Measurements from ENCODE around the gene RFTN2.
A peak's percentile ranks its signal among the peaks of the same experiment; 100 is the strongest.
"Not testable (repeated sequence)": the region's sequence is repeated elsewhere in the genome, so short reads cannot be mapped to it uniquely, and the experiment has no call there.

The RFTN2 gene

DNA sequence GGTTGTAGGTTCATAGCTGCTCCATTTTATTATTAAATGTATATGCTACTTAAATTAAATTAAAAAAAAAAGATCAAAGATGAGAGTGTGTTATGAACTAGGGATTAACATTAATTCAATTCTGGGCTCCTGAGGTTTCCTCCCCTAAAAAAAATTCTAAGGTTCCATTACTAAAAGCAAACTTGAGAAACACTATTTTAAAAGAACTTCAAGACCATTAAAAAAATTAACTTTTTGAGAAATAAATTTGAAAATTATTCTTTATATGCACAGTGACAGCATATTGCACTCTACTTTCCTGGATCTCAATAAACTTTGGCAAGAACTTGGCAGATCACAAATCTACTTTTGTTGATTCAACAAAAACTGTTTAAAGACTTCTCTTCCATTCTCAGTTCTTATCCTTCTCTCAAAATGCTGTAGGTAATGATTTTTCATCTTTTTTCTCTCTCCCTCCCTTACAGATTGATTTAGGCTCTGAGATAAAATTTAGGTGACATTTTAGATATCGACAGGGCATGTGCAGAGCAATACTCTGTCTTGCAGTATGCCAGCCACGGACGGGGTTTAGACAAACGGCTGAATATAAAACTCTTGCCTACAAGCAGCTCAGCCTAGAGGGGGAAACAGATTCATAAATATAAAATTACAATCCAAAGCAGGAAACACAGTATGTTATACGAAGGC is 29.2 kb upstream of the RFTN2 start:
- DNase-seq (ENCODE audit: low spot score in 2 of 2) = no peak
- Histone ChIP-seq H3K4me1 (peaks cover 9% of the 10 kb centered on the region), H3K27me3 (ENCODE audit: low read depth) (no peaks in the 10 kb centered on the region), H3K36me3 (replicated peaks) (peaks cover 6% of the 10 kb centered on the region), H3K9me3 (no peaks in the 10 kb centered on the region), H3K4me3 (peak overlapping the region; percentile 81)
- in situ Hi-C loops (cut with MboI; ENCODE audit: low sequenced_read_pairs) = loop anchor here (10.0 kb wide), 2 partner anchors 190 to 270 kb away; partner anchors contain the start of genes MOB4 and SF3B1

DNA sequence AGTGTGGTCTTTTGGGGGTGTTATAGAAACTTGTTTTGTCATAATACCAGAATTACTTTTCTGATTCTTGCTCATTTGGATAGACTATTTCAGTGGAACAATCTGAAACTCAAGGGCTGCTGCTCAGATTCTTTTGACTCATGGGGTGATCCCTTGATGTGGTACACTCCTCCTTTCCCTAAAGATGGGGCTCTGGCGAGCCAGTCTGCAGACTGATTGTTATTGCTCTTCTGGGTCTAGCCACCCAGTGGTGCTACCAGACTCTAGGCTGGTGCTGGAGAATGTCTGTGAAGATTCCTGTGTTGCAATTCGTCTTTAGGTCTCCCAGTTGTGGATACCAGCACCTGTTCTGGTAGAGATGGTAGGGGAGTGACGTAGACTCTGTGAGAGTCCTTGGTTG is 25.6 kb upstream of the RFTN2 start:
- Histone ChIP-seq H3K9me3 (no peaks in the 10 kb centered on the region), H3K4me3 (no peak overlapping the region), H3K36me3 (replicated peaks) (no peaks in the 10 kb centered on the region), H3K4me1 (peaks cover 4% of the 10 kb centered on the region), H3K27me3 (ENCODE audit: low read depth) (no peaks in the 10 kb centered on the region)
- DNase-seq (ENCODE audit: low spot score in 2 of 2) = no peak
- in situ Hi-C loops (cut with MboI; ENCODE audit: low sequenced_read_pairs) = loop anchor here (10.0 kb wide), 2 partner anchors 186 to 266 kb away; partner anchors contain the start of genes MOB4 and SF3B1

DNA sequence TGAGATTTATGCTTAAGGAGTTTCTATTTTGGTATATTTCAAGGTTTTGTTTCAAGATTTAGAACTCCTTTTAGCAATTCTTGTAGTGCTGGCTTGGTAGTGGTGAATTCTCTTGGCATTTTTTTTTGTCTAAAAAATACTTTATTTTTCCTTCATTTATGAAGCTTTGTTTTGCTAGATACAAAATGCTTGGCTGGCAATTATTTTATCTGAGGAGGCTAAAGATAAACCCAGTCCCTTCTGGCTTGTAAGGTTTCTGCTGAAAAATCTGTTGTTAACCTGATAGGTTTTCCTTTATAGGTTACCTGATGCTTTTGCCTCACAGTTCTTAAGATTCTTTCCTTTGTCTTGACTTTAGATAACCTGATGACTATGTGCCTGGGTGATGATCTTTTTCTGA is 24.3 kb upstream of the RFTN2 start:
- in situ Hi-C loops (cut with MboI; ENCODE audit: low sequenced_read_pairs) = loop anchor here (10.0 kb wide), 2 partner anchors 185 to 265 kb away; partner anchors contain the start of genes MOB4 and SF3B1
- DNase-seq (ENCODE audit: low spot score in 2 of 2) = not testable (repeated sequence)

DNA sequence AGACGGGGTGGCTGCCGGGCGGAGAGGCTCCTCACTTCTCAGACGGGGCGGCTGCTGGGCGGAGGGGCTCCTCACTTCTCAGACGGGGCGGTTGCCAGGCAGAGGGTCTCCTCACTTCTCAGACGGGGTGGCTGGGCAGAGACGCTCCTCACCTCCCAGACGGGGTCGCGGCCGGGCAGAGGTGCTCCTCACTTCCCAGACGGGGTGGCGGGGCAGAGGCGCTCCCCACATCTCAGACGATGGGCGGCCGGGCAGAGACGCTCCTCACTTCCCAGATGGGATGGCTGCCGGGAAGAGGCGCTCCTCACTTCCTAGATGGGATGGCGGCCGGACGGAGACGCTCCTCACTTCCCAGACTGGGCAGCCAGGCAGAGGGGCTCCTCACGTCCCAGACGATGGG is 21.2 kb upstream of the RFTN2 start:
- H3K36me3 ChIP-seq (replicated peaks); H3K4me1 ChIP-seq; H3K27me3 ChIP-seq (ENCODE audit: low read depth); in situ Hi-C loops (cut with MboI; ENCODE audit: low sequenced_read_pairs); H3K4me3 ChIP-seq; H3K9me3 ChIP-seq; DNase-seq (ENCODE audit: low spot score in 2 of 2): not testable (repeated sequence)

More for the DNA sequence above, 24.3 kb upstream of the RFTN2 start:
- not testable (repeated sequence) for H3K27me3 ChIP-seq (ENCODE audit: low read depth); H3K36me3 ChIP-seq (replicated peaks); H3K9me3 ChIP-seq; H3K4me3 ChIP-seq; H3K4me1 ChIP-seq

DNA sequence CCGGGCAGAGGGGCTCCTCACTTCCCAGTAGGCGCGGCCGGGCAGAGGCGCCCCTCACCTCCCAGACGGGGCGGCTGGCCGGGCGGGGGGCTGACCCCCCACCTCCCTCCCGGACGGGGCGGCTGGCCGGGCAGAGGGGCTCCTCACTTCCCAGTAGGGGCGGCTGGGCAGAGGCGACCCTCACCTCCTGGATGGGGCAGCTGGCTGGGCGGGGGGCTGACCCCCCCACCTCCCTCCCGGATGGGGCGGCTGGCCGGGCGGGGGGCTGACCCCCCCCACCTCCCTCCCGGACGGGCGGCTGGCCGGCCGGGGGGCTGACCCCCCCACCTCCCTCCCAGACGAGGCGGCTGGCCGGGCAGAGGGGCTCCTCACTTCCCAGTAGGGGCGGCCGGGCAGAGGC is 20.6 kb upstream of the RFTN2 start:
- in situ Hi-C loops (cut with MboI; ENCODE audit: low sequenced_read_pairs); H3K9me3 ChIP-seq; H3K4me1 ChIP-seq; H3K36me3 ChIP-seq (replicated peaks); H3K4me3 ChIP-seq; H3K27me3 ChIP-seq (ENCODE audit: low read depth); DNase-seq (ENCODE audit: low spot score in 2 of 2): not testable (repeated sequence)

DNA sequence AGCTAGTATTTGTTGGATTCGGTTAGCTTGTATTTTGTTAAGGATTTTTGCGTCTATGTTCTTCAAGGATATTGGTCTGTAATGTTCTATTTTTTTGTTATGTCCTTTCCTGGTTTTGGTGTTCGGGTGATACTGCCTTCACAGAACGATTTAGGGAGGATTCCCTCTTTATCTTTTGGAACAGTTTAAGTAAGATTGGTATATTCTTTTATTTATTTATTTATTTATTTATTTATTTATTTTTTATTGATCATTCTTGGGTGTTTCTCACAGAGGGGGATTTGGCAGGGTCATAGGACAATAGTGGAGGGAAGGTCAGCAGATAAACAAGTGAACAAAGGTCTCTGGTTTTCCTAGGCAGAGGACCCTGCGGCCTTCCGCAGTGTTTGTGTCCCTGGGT is 19.8 kb upstream of the RFTN2 start:
- H3K27me3 ChIP-seq (ENCODE audit: low read depth); in situ Hi-C loops (cut with MboI; ENCODE audit: low sequenced_read_pairs): not testable (repeated sequence)

DNA sequence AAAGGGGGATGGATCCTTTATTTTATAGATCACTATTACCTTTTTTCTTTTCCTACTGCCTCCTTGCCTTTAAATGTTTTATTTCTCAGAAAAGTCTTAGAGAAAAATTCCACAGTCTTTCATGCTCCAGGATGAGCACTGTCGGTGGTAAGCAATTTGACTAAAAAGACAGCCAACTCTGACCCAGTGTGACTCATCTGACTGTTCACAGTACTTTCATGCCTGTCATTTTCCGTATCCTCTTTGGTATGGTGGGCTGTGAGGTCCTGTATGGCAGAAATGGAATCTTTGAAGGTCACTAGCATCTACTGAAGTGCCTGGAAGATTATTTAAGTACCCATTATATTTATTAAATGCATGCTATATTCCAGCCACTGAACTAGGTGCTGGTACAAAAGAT is 2.1 kb upstream of the RFTN2 start:
- H3K4me1 ChIP-seq = no peaks in the 10 kb centered on the region
- no peaks in the 10 kb centered on the region for H3K9me3 ChIP-seq
- no peak for DNase-seq (ENCODE audit: low spot score in 2 of 2)
- in situ Hi-C loops (cut with MboI; ENCODE audit: low sequenced_read_pairs) = no loop called here
- no peaks in the 10 kb centered on the region for H3K27me3 ChIP-seq (ENCODE audit: low read depth)
- H3K4me3 ChIP-seq = no peak overlapping the region
- H3K36me3 ChIP-seq (replicated peaks) = no peaks in the 10 kb centered on the region

More for the DNA sequence above, 19.8 kb upstream of the RFTN2 start:
- not testable (repeated sequence) for H3K36me3 ChIP-seq (replicated peaks); H3K4me1 ChIP-seq; H3K4me3 ChIP-seq; H3K9me3 ChIP-seq; DNase-seq (ENCODE audit: low spot score in 2 of 2)

DNA sequence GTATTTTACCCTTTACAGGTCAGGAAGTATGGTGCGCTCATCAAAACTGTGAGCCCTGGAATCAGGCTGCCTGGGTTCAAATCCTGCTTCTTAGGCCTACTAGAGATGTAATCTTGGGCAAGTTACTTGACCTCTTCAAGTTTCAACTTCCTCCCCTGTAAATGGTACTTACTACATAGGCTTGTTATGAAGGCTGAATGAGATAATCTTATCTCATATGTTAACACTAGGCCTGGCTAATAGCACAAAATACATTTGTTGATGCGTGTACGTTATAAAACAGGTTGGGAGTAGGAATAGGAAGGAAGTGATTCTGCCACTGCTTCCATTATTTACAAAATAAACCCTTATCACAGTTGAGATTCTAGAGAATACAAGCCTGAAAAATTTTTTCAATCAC is 1.7 kb upstream of the RFTN2 start:
- no peak for DNase-seq (ENCODE audit: low spot score in 2 of 2)
- H3K36me3 ChIP-seq (replicated peaks) = no peaks in the 10 kb centered on the region
- H3K9me3 ChIP-seq = no peaks in the 10 kb centered on the region
- in situ Hi-C loops (cut with MboI; ENCODE audit: low sequenced_read_pairs) = no loop called here
- H3K4me3 ChIP-seq = no peak overlapping the region
- no peaks in the 10 kb centered on the region for H3K27me3 ChIP-seq (ENCODE audit: low read depth)
- H3K4me1 ChIP-seq = no peaks in the 10 kb centered on the region

DNA sequence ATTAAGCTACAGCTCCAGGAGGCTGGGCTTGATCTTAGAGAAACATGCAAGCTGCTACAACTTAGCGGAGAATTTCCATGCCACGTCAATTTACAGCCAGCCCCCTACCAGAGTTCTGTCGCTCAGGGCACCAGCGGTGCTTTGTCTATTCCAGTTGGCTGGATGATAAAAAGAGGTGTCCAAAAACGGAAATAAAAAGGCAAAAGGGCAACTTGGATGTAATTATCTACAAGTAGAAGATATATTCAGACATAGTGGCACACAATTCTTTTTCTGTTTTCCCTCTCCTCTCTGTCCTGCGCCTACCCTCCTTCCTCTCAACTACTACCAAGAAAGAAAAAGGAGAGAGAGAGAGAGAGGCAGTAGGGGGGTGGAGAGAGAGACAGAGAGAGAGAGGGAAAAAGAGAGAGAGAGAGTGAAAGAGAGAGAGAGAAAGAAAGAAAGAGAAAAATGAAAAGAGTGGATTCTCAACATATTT is 363 bp upstream of the RFTN2 start:
- no peak overlapping the region for H3K4me3 ChIP-seq
- H3K4me1 ChIP-seq = no peaks in the 10 kb centered on the region
- no peaks in the 10 kb centered on the region for H3K27me3 ChIP-seq (ENCODE audit: low read depth)
- DNase-seq (ENCODE audit: low spot score in 2 of 2) = no peak
- in situ Hi-C loops (cut with MboI; ENCODE audit: low sequenced_read_pairs) = no loop called here
- H3K9me3 ChIP-seq = no peaks in the 10 kb centered on the region
- H3K36me3 ChIP-seq (replicated peaks) = no peaks in the 10 kb centered on the region

DNA sequence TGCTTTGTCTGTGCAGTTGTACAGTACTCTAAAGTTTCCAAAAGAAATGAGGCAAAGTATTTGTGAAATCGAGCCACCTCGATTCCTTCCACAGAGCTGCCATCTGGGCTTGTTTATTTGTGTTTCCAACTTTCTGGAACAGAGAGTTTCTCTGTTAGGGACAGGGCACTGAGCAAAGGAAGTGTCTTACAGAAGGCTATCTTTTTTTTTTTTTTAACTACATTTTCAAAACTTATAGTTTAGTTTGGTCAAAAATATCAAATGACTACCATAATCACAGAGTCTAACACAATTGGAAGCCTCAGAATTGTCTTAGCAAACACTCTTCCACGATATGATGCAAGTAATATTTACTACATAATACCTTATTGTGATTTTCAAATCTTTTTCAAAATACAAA is 796 bp downstream of the RFTN2 start:
- H3K4me1 ChIP-seq = no peaks in the 10 kb centered on the region; the same call in 1 of the 2 replicates
- no peak for DNase-seq (ENCODE audit: low spot score in 2 of 2)
- no peak overlapping the region for H3K4me3 ChIP-seq
- in situ Hi-C loops (cut with MboI; ENCODE audit: low sequenced_read_pairs) = no loop called here
- no peaks in the 10 kb centered on the region for H3K9me3 ChIP-seq
- no peaks in the 10 kb centered on the region for H3K27me3 ChIP-seq (ENCODE audit: low read depth)
- H3K36me3 ChIP-seq (replicated peaks) = no peaks in the 10 kb centered on the region

DNA sequence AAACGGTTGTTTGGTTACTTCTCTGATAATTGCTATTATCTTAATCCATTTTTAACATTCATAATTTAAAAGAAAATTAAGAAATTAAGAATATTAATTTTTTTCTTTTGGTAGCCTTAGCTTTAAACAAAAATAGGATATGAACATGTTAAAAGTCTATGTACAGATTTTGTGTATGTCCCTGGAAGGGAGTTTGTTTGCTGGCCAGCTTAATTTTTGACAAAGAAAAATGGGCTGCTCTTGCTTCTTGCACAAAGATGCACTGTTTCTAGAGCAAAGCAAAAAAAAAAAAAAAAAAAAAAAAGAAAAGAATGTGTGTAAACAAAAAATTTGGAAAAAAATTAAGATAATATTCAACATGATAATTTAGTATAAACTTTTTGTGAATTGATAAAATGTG is 1.3 kb downstream of the RFTN2 start:
- no peak overlapping the region for H3K4me3 ChIP-seq
- no peaks in the 10 kb centered on the region for H3K9me3 ChIP-seq
- H3K4me1 ChIP-seq = no peaks in the 10 kb centered on the region; the same call in 1 of the 2 replicates
- no peaks in the 10 kb centered on the region for H3K36me3 ChIP-seq (replicated peaks)
- in situ Hi-C loops (cut with MboI; ENCODE audit: low sequenced_read_pairs) = no loop called here
- no peak for DNase-seq (ENCODE audit: low spot score in 2 of 2)
- H3K27me3 ChIP-seq (ENCODE audit: low read depth) = no peaks in the 10 kb centered on the region

DNA sequence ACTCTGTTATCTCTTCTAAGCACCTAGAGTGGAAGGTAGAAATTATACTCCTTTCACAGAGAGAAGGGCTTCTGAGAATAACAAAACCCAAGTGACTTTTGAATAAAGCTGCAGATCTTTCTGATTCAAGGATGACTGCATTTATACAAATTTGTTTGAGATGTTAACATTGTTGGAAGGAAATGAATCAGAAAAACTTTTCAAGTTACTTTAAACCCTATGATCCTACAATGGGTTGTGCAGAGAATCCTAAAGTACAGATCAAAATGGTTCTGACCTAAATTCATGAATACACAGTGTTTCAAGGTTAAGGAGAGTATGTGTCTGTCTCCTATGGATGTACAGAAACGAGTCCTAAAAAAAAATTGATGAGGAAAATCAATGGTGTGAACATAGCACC is 1.8 kb downstream of the RFTN2 start:
- in situ Hi-C loops (cut with MboI; ENCODE audit: low sequenced_read_pairs) = no loop called here
- no peaks in the 10 kb centered on the region for H3K27me3 ChIP-seq (ENCODE audit: low read depth)

DNA sequence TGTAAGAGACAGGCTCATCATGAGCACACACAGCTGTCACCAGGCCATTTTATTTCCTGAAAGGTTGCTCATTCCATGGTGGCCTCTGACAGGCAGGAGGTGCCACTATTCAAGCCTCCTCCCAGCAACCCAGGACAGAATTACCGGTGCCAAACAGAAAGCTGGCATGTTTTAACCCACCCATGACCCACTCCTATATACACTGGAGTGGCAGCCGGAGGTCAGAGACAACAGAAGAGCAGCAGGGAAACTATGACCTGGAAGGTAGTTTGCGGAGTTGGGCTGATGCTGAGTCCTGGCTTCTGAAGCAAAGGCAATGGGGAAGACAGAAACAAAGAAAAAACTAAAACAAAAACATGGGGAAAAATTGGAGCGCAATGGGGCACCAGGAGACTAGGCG is 2.3 kb downstream of the RFTN2 start:
- H3K27me3 ChIP-seq (ENCODE audit: low read depth) = no peaks in the 10 kb centered on the region
- no peaks in the 10 kb centered on the region for H3K36me3 ChIP-seq (replicated peaks)
- no peaks in the 10 kb centered on the region; the same call in 1 of the 2 replicates for H3K4me1 ChIP-seq
- no peaks in the 10 kb centered on the region for H3K9me3 ChIP-seq
- no peak overlapping the region for H3K4me3 ChIP-seq
- DNase-seq (ENCODE audit: low spot score in 2 of 2) = no peak
- in situ Hi-C loops (cut with MboI; ENCODE audit: low sequenced_read_pairs) = no loop called here

More for the DNA sequence above, 1.8 kb downstream of the RFTN2 start:
- H3K4me3 ChIP-seq = no peak overlapping the region
- no peaks in the 10 kb centered on the region for H3K9me3 ChIP-seq
- H3K4me1 ChIP-seq = no peaks in the 10 kb centered on the region; the same call in 1 of the 2 replicates
- no peaks in the 10 kb centered on the region for H3K36me3 ChIP-seq (replicated peaks)
- DNase-seq (ENCODE audit: low spot score in 2 of 2) = no peak

DNA sequence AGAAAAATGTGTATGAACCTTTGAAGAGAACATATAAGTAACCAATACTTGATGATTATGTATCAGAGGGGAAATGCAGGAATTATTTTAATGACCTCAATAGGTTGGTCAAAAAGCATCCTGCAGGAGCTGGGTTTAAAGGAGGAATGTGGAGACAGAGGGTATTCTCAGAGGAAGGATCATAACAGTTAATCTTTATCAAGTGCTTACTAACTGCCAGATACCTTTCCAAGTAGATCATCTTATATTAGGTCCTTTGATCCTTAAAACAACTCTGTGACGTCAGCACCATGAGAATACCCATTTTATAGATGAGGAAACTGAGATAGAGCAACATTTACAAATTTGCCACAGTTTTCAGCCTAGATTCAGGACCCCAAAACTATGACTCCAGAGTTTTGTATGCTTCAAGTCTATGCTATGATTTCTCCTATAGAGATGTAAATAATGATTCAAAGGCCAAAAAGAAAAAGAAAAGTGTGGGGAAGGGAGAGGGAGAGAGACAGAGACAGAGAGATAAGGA is 3.0 kb downstream of the RFTN2 start:
- H3K4me3 ChIP-seq = no peak overlapping the region
- no peaks in the 10 kb centered on the region for H3K27me3 ChIP-seq (ENCODE audit: low read depth)
- no peak for DNase-seq (ENCODE audit: low spot score in 2 of 2)
- no peaks in the 10 kb centered on the region for H3K9me3 ChIP-seq
- in situ Hi-C loops (cut with MboI; ENCODE audit: low sequenced_read_pairs) = no loop called here
- no peaks in the 10 kb centered on the region for H3K36me3 ChIP-seq (replicated peaks)
- H3K4me1 ChIP-seq = peaks cover 3% of the 10 kb centered on the region

Measured in HAP-1 (cell line).